GM23248 (cell line): ENCODE measurements around the gene SMIM36. TPM values are rescaled to one million over a fixed set of nuclear protein-coding genes. Genes with fewer than 3 reads are reported as not detected.
A peak's percentile ranks its signal among the peaks of the same experiment; 100 is the strongest.

Experiments
- DNase-seq: peaks from one replicate; pipeline ENCODE4 v3.0.0-alpha.2; 2015
- H2AFZ ChIP-seq: fragments of 200-600 bp; sonication (generic); 2 replicates; pipeline ENCODE4 v1.6.1; 2016; ENCODE audit warnings: antibody characterized with exemption
- H3F3A ChIP-seq: fragments of 200-600 bp; sonication (generic); 2 replicates; pipeline ENCODE4 v1.6.1; 2016; ENCODE audit warnings: mild to moderate bottlenecking, antibody characterized with exemption, mixed run types; ENCODE audit not compliant: insufficient read depth
- H3K27ac ChIP-seq: fragments of 200-600 bp; sonication (generic); 2 replicates; pipeline ENCODE4 v1.5.1; 2016; ENCODE audit warnings: mild to moderate bottlenecking
- H3K27me3 ChIP-seq: fragments of 200-600 bp; sonication (generic); replicated peaks from 2 replicates; pipeline ENCODE4 v1.6.1; 2016; ENCODE audit warnings: mild to moderate bottlenecking; ENCODE audit not compliant: insufficient read depth
- H3K36me3 ChIP-seq: fragments of 200-600 bp; sonication (generic); 2 replicates; pipeline ENCODE4 v1.6.1; 2016; ENCODE audit warnings: low read depth, mild to moderate bottlenecking
- H3K4me1 ChIP-seq: fragments of 200-600 bp; sonication (generic); 2 replicates; pipeline ENCODE4 v1.6.1; 2016; ENCODE audit warnings: mild to moderate bottlenecking; ENCODE audit not compliant: insufficient read depth
- H3K4me2 ChIP-seq: fragments of 200-600 bp; sonication (generic); one replicate; pipeline ENCODE4 v1.6.1; 2016; ENCODE audit warnings: mild to moderate bottlenecking; ENCODE audit not compliant: unreplicated experiment
- H3K4me3 ChIP-seq: fragments of 200-600 bp; sonication (generic); 2 replicates; pipeline ENCODE4 v1.5.1; 2016; ENCODE audit warnings: mild to moderate bottlenecking
- H3K79me2 ChIP-seq: fragments of 200-600 bp; sonication (generic); 2 replicates; pipeline ENCODE4 v1.6.1; 2016; ENCODE audit warnings: mild to moderate bottlenecking; ENCODE audit not compliant: insufficient read depth
- H3K9ac ChIP-seq: fragments of 200-600 bp; sonication (generic); 2 replicates; pipeline ENCODE4 v1.6.1; 2016; ENCODE audit warnings: mild to moderate bottlenecking
- H3K9me2 ChIP-seq: fragments of 200-600 bp; sonication (generic); 2 replicates; pipeline ENCODE4 v1.6.1; 2016; ENCODE audit warnings: mixed run types, mild to moderate bottlenecking, moderate library complexity; ENCODE audit not compliant: insufficient read depth
- H3K9me3 ChIP-seq: fragments of 200-600 bp; sonication (generic); one replicate; pipeline ENCODE4 v1.6.1; 2017; ENCODE audit warnings: low read depth
- H4K20me1 ChIP-seq: fragments of 200-600 bp; sonication (generic); 2 replicates; pipeline ENCODE4 v1.6.0; 2016; ENCODE audit not compliant: insufficient read depth
- EZH2 ChIP-seq: fragments of 200-600 bp; sonication (generic); IDR thresholded peaks from 2 replicates; pipeline ENCODE4 v1.6.1; 2018; ENCODE audit warnings: antibody characterized with exemption, mild to moderate bottlenecking; ENCODE audit not compliant: insufficient read depth, poor library complexity, severe bottlenecking
- EZH2phosphoT487 ChIP-seq: fragments of 200-600 bp; sonication (generic); IDR thresholded peaks from 2 replicates; pipeline ENCODE4 v1.6.1; 2018; ENCODE audit warnings: antibody characterized with exemption, moderate library complexity, mild to moderate bottlenecking, low read depth; ENCODE audit not compliant: insufficient read depth
- WGBS, 2 experiments: methylation state at CpG; one replicate each; pipeline ENCODE4 v1.1.6; 2015 to 2017; ENCODE audit warnings: low lambda C conversion rate in 2 of 2, low coverage in 1 of 2; ENCODE audit errors: missing lambda C conversion rate in 2 of 2; 5-methylcytosine and 5-hydroxymethylcytosine counted together
- in situ Hi-C: fragments of 300-500 bp; cut with MboI; formaldehyde crosslinking; loops from 2 replicates; pipeline ENCODE4 v1.15.0; 2020
- polyA plus RNA-seq: library from polyadenylated mRNA; unstranded; fragments of >200 nt; fragmentation: Nextera tagmentation; extraction: Ambion mirVana; gene quantifications from 2 replicates; pipeline ENCODE4 v1.2.1, GENCODE V29; 2016
- total RNA-seq: library from RNA; depleted of rRNA; stranded (reverse); fragments of >200 nt; shearing (Covaris generic); gene quantifications from 2 replicates; pipeline ENCODE4 v1.2.3, GENCODE V29; 2014

SMIM36 gene
- total and polyA plus RNA-seq, 2 experiments from 2014 or later = not detected

- no peaks in the 10 kb centered on the region for H3K9me3 ChIP-seq
- H3K4me3 ChIP-seq = no peak overlapping the region
- H3K4me2 ChIP-seq = no peak overlapping the region
- H3K9me2 ChIP-seq = no peaks in the 10 kb centered on the region
- in situ Hi-C loops = no loop called here
- TF ChIP-seq EZH2 (no peak), EZH2phosphoT487 (no peak)
- H3F3A ChIP-seq = peaks cover 36% of the 10 kb centered on the region
- WGBS, 2 experiments = 81 to 84% methylated on average over 6 of the region's 6 CpGs
- H3K27ac ChIP-seq = no peak overlapping the region
- H3K9ac ChIP-seq = no peak overlapping the region
- DNase-seq = peak; percentile 23
- H3K36me3 ChIP-seq = no peaks in the 10 kb centered on the region
- H4K20me1 ChIP-seq = no peaks in the 10 kb centered on the region
- H3K79me2 ChIP-seq = no peaks in the 10 kb centered on the region
- no peaks in the 10 kb centered on the region for H3K27me3 ChIP-seq
- H2AFZ ChIP-seq = no peak overlapping the region
- H3K4me1 ChIP-seq = peaks cover 55% of the 10 kb centered on the region
These were observed 54.7 kb downstream of the SMIM36 start for GRCh38 chr17:55456307-55457240.

- Histone ChIP-seq H3K4me3 (no peak overlapping the region), H4K20me1 (no peaks in the 10 kb centered on the region), H3K9me2 (no peaks in the 10 kb centered on the region), H3K9ac (no peak overlapping the region), H3K4me1 (peaks cover 63% of the 10 kb centered on the region), H3F3A (peaks cover 44% of the 10 kb centered on the region), H3K4me2 (peak overlapping the region; percentile 43), H2AFZ (no peak overlapping the region), H3K27me3 (no peaks in the 10 kb centered on the region), H3K36me3 (no peaks in the 10 kb centered on the region), H3K79me2 (no peaks in the 10 kb centered on the region), H3K9me3 (no peaks in the 10 kb centered on the region), H3K27ac (no peak overlapping the region; the same call in 1 of the 2 replicates)
- peak; percentile 84 for DNase-seq
- 0 out of 2 replicates have a peak, but pooled peaks have one; percentile 65 for TF ChIP-seq EZH2phosphoT487
- TF ChIP-seq EZH2 = no peak
- in situ Hi-C loops = no loop called here
- WGBS, 2 experiments = 21 to 22% methylated on average over 4 of the region's 4 CpGs
These were observed 56.3 kb downstream of the SMIM36 start for GRCh38 chr17:55454906-55455474.

GRCh38 chr17:55453839-55454557 lies 57.3 kb downstream of the SMIM36 start:
- no peaks in the 10 kb centered on the region for H4K20me1 ChIP-seq
- TF ChIP-seq EZH2 (no peak), EZH2phosphoT487 (no peak)
- in situ Hi-C loops = no loop called here
- 32 to 41% methylated on average over 6 of the region's 6 CpGs for WGBS, 2 experiments
- H2AFZ ChIP-seq = no peak overlapping the region
- no peaks in the 10 kb centered on the region for H3K9me2 ChIP-seq
- peaks cover 56% of the 10 kb centered on the region for H3K4me1 ChIP-seq
- no peaks in the 10 kb centered on the region for H3K79me2 ChIP-seq
- no peak for DNase-seq
- H3K9me3 ChIP-seq = no peaks in the 10 kb centered on the region
- no peaks in the 10 kb centered on the region for H3K36me3 ChIP-seq
- no peak overlapping the region for H3K27ac ChIP-seq
- peak overlapping the region; percentile 43 for H3K4me2 ChIP-seq
- no peaks in the 10 kb centered on the region for H3K27me3 ChIP-seq
- peaks cover 44% of the 10 kb centered on the region for H3F3A ChIP-seq
- no peak overlapping the region for H3K9ac ChIP-seq
- H3K4me3 ChIP-seq = no peak overlapping the region

DNA sequence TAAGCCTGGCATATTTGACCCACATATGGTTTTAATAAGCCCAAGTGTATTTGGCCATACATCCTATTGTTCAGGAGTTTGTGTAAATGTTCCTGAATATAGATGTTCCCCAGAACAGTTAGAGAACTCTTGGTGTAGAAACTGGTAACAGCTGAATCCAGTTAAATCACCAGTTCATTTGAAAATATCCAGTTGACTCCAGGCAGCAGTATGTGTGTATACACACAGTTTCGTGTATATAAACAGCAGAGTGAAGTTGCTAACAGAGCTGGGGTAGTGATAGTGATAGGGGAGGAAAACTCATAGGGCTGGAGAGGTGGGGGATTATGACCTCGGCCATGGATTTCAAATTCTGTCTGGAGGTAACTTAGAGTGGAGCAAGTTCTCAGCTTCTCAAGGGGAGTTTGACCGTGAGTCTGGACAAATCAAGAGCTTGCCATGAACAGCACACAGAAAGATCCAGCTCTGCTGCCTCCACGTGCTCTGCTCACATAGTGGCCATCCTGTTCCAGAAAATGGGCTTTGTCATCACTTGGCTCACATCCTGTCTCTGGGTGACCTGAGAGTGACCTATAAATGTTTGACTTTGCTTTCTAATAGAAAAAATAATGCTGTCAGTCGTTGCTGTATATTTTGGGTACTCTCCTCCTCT lies 59.0 kb downstream of the SMIM36 start:
- H3K27me3 ChIP-seq = no peaks in the 10 kb centered on the region
- peak; percentile 83 for DNase-seq
- H3K9me2 ChIP-seq = no peaks in the 10 kb centered on the region
- no peaks in the 10 kb centered on the region for H4K20me1 ChIP-seq
- H3K4me3 ChIP-seq = 0 out of 2 replicates have a peak overlapping the region, but pooled peaks have one; percentile 9
- H3K9me3 ChIP-seq = no peaks in the 10 kb centered on the region
- peak overlapping the region; percentile 71 for H3K27ac ChIP-seq
- peak overlapping the region; percentile 40 for H3K4me2 ChIP-seq
- 10% methylated on average over 5 of the region's 5 CpGs for WGBS, 2 experiments
- peak overlapping the region; percentile 60 for H3K9ac ChIP-seq
- H3K4me1 ChIP-seq = peaks cover 60% of the 10 kb centered on the region
- TF ChIP-seq EZH2 = no peak
- TF ChIP-seq EZH2phosphoT487 = no peak
- H3K79me2 ChIP-seq = no peaks in the 10 kb centered on the region
- peaks cover 44% of the 10 kb centered on the region for H3F3A ChIP-seq
- in situ Hi-C loops = no loop called here
- H2AFZ ChIP-seq = peak overlapping the region; percentile 39; the same call in 1 of the 2 replicates
- H3K36me3 ChIP-seq = no peaks in the 10 kb centered on the region
